Articular chondrocyte of knee joint (primary cell): Measurements from ENCODE around the gene OR2T10. TPM values are rescaled to one million over a fixed set of nuclear protein-coding genes. Genes with fewer than 3 reads are reported as not detected.

Source experiments
- small RNA-seq: library from RNA; depleted of rRNA; stranded (forward); fragments of <200 nt; gene quantifications from one replicate; pipeline ENCODE3, GENCODE V24; 2012
- total RNA-seq: library from RNA; depleted of rRNA; stranded (reverse); fragments of >200 nt; gene quantifications from 2 replicates; pipeline ENCODE4 v1.2.3, GENCODE V29; 2012

OR2T10 gene, protein sequence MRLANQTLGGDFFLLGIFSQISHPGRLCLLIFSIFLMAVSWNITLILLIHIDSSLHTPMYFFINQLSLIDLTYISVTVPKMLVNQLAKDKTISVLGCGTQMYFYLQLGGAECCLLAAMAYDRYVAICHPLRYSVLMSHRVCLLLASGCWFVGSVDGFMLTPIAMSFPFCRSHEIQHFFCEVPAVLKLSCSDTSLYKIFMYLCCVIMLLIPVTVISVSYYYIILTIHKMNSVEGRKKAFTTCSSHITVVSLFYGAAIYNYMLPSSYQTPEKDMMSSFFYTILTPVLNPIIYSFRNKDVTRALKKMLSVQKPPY
- not detected in 2 replicates for total RNA-seq

DNA sequence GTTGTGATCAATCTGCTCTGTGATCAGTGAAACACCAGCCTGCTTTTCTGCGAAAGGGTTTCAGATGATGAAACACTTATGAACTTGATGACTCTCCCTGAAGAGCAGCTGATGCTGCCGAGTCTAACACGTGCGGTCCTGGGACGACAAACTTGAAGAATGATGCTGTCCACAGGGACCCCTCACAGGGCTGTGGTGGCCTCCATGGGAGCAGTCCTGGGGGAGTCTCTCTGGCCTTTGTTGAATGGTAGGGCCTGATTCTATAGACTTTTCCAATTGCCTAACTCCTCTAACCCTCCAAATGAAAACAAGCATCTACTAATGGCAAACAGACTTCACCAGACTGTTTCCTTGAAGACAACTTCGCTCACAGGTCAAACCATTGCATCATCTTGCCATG, at the start of gene OR2T10:
Gene OR2T10, minus strand, starts transcription at position 112 of the 400 bp plus-strand sequence. CDS start 3,932 bp downstream, outside the sequence.

DNA sequence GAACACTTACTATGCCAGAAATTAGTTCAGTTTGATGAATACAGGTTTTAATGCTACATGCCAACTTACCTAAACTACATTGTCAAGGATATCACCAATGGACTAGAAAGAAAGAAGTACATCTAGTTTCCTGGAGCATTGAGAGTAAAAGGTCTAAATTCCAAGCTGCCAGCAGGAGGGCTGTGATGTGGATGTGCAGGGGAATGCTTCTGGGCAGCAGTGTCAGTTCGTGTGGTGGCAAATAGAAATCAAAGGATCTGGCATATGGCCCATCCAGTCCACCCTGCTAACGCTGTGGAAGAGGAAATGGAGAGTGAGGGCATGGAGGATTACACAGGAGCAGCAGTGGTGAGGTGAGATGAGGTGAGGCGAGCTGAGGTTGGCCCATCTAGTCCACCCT, 47.7 kb upstream of the OR2T10 start, which contains the start of gene OR2T35:
Gene OR2T35, minus strand, starts transcription at position 101 of the 400 bp plus-strand sequence. CDS start 6,020 bp downstream, outside the sequence.

DNA sequence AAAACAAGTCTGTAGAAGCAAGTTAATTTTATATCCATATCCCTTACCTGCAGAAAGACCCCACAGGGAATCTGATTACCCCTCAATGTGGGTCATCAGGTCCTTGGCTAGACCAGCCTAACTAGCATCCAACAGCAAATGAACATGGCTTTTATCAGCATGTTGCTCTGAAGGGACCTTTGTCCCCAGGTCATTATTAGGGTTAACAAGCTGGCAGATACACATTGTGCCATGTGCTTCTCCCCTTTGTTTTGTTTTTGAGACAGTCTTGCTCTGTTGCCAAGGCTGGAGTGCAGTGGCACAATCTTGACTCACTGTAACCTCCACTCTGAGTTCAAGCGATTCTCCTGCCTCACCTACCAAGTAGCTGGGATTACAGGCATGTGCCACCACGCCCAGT, 37.5 kb upstream of the OR2T10 start, which contains the start of gene OR2T11:
Gene OR2T11, minus strand, starts transcription at position 101 of the 400 bp plus-strand sequence. CDS start 7,963 bp downstream, outside the sequence.

DNA sequence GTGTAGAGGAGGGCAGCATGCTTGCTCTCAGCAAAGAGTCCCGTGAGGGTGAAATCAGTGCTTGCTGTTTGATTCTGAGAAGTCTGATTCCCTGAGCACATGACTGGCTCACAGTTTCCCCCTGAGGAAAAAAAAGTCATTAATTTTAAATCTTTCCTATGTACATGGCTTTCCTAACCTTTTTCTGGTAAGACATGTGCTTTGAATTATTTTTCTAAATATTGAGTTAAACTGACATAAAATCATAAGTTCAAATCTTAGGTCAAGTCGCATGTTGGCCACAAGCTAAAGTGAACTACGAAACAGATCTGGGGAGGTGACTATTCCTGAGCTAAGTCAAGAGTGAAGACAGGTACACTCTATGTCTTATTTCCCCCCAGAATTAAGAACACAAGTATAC, 22.8 kb downstream of the OR2T10 start, which contains the start of gene OR2T34:
Gene OR2T34, minus strand, starts transcription at position 101 of the 400 bp plus-strand sequence. Its CDS starts 0 bp downstream, at position 101.

DNA sequence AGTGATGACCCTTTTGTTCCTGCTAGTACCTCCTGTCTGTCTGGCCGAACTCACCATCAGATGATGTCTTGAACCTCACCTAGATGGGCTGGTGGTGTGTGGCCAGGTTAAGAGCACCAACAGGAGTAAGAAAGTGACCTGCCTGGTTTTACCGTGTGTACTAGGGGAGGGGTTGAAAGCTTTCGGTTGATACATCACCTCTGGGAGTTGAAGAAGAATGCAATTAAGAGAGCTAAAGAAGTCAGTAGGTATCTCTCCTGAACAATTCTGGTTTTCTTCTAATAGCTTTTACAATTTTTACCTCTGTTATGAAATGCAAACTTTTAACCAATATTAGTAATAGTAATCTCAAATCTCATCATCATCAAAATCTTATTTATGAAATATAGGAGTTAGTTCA, 34.8 kb downstream of the OR2T10 start, which contains the start of gene OR2T29:
Gene OR2T29, minus strand, starts transcription at position 101 of the 400 bp plus-strand sequence. CDS start 3,281 bp downstream, outside the sequence.

Small RNA genes within 50 kb of the gene (small RNA-seq; reads per million reads assigned to genes)
- not detected for gene RF00019

Other genes starting within 250 kb of the OR2T10 start
- gene OR14C36, start 248.9 kb downstream of the OR2T10 start, total RNA-seq, result not detected in 2 replicates
- gene OR2T4, start 236.0 kb downstream of the OR2T10 start, total RNA-seq, result not detected in 2 replicates
- not detected in 2 replicates for gene OR2T6, start 222.0 kb downstream of the OR2T10 start, total RNA-seq
- gene OR2T1, start 194.7 kb downstream of the OR2T10 start, total RNA-seq, result not detected in 2 replicates
- gene OR2T2, start 152.1 kb downstream of the OR2T10 start, total RNA-seq, result not detected in 2 replicates
- not detected in 2 replicates for gene OR2T3, start 124.3 kb downstream of the OR2T10 start, total RNA-seq
- not detected in 2 replicates for gene OR2T5, start 109.1 kb downstream of the OR2T10 start, total RNA-seq
- gene OR2G6, start 89.6 kb downstream of the OR2T10 start, total RNA-seq, result under 0.01 TPM in 1 of 2 replicates, not detected in the other
- not detected in 2 replicates for gene OR2T29, start 34.9 kb downstream of the OR2T10 start, total RNA-seq
- gene OR2T34, start 22.9 kb downstream of the OR2T10 start, total RNA-seq, result not detected in 2 replicates
- not detected in 2 replicates for gene OR2T11, start 37.4 kb upstream of the OR2T10 start, total RNA-seq
- not detected in 2 replicates for gene OR2T35, start 47.6 kb upstream of the OR2T10 start, total RNA-seq
- not detected in 2 replicates for gene OR2T27, start 57.8 kb upstream of the OR2T10 start, total RNA-seq
- not detected in 2 replicates for gene OR14I1, start 105.1 kb upstream of the OR2T10 start, total RNA-seq
- gene LYPD8, start 158.1 kb upstream of the OR2T10 start, total RNA-seq, result not detected in 2 replicates
- gene SH3BP5L, start 228.2 kb upstream of the OR2T10 start, total RNA-seq, result 25.5 and 26.4 TPM in 2 replicates
- gene ZNF672, start 240.5 kb upstream of the OR2T10 start, total RNA-seq, result 11.5 and 12.8 TPM in 2 replicates